ENCODE results near the gene CDCP1.

The CDCP1 gene

GRCh38 chr3:45132568-45133211, 13.5 kb downstream of the CDCP1 start:
- peaks cover 7% of the 10 kb centered on the region for H3K4me1 ChIP-seq (ENCODE audit: insufficient read depth, low read length)
- H3K36me3 ChIP-seq (ENCODE audit: insufficient read depth, low read length), result no peaks in the 10 kb centered on the region
- no peaks in the 10 kb centered on the region for H3K9me3 ChIP-seq (ENCODE audit: low read length)
- H3K27me3 ChIP-seq (ENCODE audit: control insufficient read depth in 1 of 2, insufficient read depth in 2 of 2, low read length in 2 of 2), result no peaks in the 10 kb centered on the region
- no peak overlapping the region for H3K4me3 ChIP-seq (ENCODE audit: low read depth in 1 of 2, low read length in 2 of 2)
- H3K27ac ChIP-seq (ENCODE audit: low read depth, low read length), result no peak overlapping the region
- no peak overlapping the region for H3K9ac ChIP-seq (ENCODE audit: low read length)

DNA sequence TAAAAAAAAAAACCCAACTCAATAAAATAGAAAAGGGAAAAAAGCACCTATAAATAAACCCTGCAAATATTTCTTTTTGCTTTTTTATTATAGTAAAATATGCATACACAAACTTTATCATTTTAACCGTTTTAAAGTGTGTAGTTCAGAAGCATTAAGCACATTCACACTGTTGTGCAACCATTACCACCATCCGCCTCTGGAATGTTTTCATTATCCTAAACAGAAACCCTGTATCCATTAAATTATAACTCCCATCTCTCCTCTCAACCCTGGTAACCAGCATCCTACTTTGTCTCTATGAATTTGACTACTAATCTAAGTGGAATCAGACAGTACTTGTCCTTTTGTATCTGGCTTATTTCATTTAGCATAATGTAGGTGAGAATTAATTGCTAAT, 15.0 kb downstream of the CDCP1 start:
- Histone ChIP-seq H3K27ac (ENCODE audit: low read depth, low read length) (no peak overlapping the region), H3K4me1 (ENCODE audit: insufficient read depth, low read length) (peaks cover 7% of the 10 kb centered on the region), H3K9ac (ENCODE audit: low read length) (no peak overlapping the region), H3K4me3 (ENCODE audit: low read depth in 1 of 2, low read length in 2 of 2) (no peak overlapping the region), H3K9me3 (ENCODE audit: low read length) (no peaks in the 10 kb centered on the region), H3K36me3 (ENCODE audit: insufficient read depth, low read length) (no peaks in the 10 kb centered on the region), H3K27me3 (ENCODE audit: control insufficient read depth in 1 of 2, insufficient read depth in 2 of 2, low read length in 2 of 2) (no peaks in the 10 kb centered on the region)

- Histone ChIP-seq H3K9me3 (ENCODE audit: low read length) (no peaks in the 10 kb centered on the region), H3K4me1 (ENCODE audit: insufficient read depth, low read length) (peaks cover 7% of the 10 kb centered on the region), H3K9ac (ENCODE audit: low read length) (no peak overlapping the region), H3K27ac (ENCODE audit: low read depth, low read length) (no peak overlapping the region), H3K4me3 (ENCODE audit: low read depth in 1 of 2, low read length in 2 of 2) (no peak overlapping the region), H3K36me3 (ENCODE audit: insufficient read depth, low read length) (no peaks in the 10 kb centered on the region), H3K27me3 (ENCODE audit: control insufficient read depth in 1 of 2, insufficient read depth in 2 of 2, low read length in 2 of 2) (no peaks in the 10 kb centered on the region)
These were observed 15.7 kb downstream of the CDCP1 start for GRCh38 chr3:45130476-45130875.

DNA sequence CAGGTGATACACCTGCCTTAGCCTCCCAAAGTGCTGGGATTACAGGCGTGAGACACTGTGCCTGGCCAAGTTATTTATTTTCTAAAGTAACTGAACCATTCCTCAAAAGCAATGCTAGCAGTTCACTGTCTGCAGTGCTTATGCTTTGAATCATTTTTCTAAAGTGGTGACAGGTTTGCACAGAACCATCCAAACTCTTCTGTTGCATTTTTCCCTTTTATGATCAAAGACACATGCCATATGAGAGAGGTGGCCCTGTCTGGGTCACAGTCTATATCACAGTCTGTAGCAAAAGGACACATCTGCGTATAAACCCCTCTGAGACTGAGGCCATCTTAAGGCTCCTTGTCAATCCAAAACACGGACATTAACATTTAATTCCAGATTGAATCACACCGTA, 17.2 kb downstream of the CDCP1 start:
- Histone ChIP-seq H3K9me3 (ENCODE audit: low read length) (no peaks in the 10 kb centered on the region), H3K4me3 (ENCODE audit: low read depth in 1 of 2, low read length in 2 of 2) (no peak overlapping the region), H3K36me3 (ENCODE audit: insufficient read depth, low read length) (no peaks in the 10 kb centered on the region), H3K4me1 (ENCODE audit: insufficient read depth, low read length) (peaks cover 13% of the 10 kb centered on the region), H3K9ac (ENCODE audit: low read length) (no peak overlapping the region), H3K27ac (ENCODE audit: low read depth, low read length) (no peak overlapping the region), H3K27me3 (ENCODE audit: control insufficient read depth in 1 of 2, insufficient read depth in 2 of 2, low read length in 2 of 2) (no peaks in the 10 kb centered on the region)

DNA sequence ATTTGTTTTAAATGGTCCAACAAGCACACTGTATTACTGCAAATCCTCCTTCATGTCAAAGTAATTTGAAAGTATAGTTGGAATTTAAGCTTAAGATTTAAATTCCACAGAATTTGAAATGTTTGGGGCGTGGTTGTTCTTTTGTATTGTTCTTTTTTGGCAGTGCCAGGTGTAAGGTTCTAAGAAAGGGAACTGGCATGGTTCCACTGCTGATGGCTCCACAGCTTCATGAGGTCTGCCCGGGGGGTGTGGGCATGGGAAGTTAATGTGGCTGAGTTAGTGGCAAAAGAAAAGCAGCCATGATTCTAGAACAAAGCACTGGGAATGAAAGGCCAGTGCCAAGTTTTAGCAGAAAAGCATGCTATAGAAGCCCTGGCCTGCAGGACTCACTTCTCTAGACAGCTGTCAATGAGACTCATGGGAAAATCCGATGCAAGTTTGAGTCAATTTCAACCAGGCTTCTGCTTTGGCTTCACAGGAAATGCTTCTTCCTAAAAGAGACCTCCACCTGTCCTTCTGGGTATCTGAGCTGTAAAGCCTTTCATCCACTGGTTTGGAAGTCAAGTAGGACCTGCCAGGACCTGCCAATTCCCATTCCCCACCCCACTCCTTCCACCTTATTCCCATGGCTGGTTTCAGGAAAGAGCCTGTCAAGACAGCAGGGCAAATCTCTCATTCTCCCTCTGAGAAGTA, 18.9 kb downstream of the CDCP1 start:
- Histone ChIP-seq H3K36me3 (ENCODE audit: insufficient read depth, low read length) (no peaks in the 10 kb centered on the region), H3K9ac (ENCODE audit: low read length) (no peak overlapping the region), H3K4me1 (ENCODE audit: insufficient read depth, low read length) (peaks cover 22% of the 10 kb centered on the region), H3K27ac (ENCODE audit: low read depth, low read length) (no peak overlapping the region), H3K9me3 (ENCODE audit: low read length) (no peaks in the 10 kb centered on the region), H3K4me3 (ENCODE audit: low read depth in 1 of 2, low read length in 2 of 2) (no peak overlapping the region), H3K27me3 (ENCODE audit: control insufficient read depth in 1 of 2, insufficient read depth in 2 of 2, low read length in 2 of 2) (no peaks in the 10 kb centered on the region)

GRCh38 chr3:45126730-45127129, 19.4 kb downstream of the CDCP1 start:
- no peaks in the 10 kb centered on the region for H3K36me3 ChIP-seq (ENCODE audit: insufficient read depth, low read length)
- H3K4me3 ChIP-seq (ENCODE audit: low read depth in 1 of 2, low read length in 2 of 2), result no peak overlapping the region
- H3K4me1 ChIP-seq (ENCODE audit: insufficient read depth, low read length), result peaks cover 20% of the 10 kb centered on the region
- no peak overlapping the region for H3K9ac ChIP-seq (ENCODE audit: low read length)
- no peak overlapping the region for H3K27ac ChIP-seq (ENCODE audit: low read depth, low read length)
- no peaks in the 10 kb centered on the region for H3K9me3 ChIP-seq (ENCODE audit: low read length)
- no peaks in the 10 kb centered on the region for H3K27me3 ChIP-seq (ENCODE audit: control insufficient read depth in 1 of 2, insufficient read depth in 2 of 2, low read length in 2 of 2)

- no peaks in the 10 kb centered on the region for H3K27me3 ChIP-seq (ENCODE audit: control insufficient read depth in 1 of 2, insufficient read depth in 2 of 2, low read length in 2 of 2)
- no peak overlapping the region for H3K9ac ChIP-seq (ENCODE audit: low read length)
- H3K4me1 ChIP-seq (ENCODE audit: insufficient read depth, low read length), result peaks cover 25% of the 10 kb centered on the region
- no peaks in the 10 kb centered on the region for H3K9me3 ChIP-seq (ENCODE audit: low read length)
- no peak overlapping the region for H3K27ac ChIP-seq (ENCODE audit: low read depth, low read length)
- no peak overlapping the region for H3K4me3 ChIP-seq (ENCODE audit: low read depth in 1 of 2, low read length in 2 of 2)
- no peaks in the 10 kb centered on the region for H3K36me3 ChIP-seq (ENCODE audit: insufficient read depth, low read length)
These were observed 20.6 kb downstream of the CDCP1 start for GRCh38 chr3:45125550-45126026.

- Histone ChIP-seq H3K27ac (ENCODE audit: low read depth, low read length) (no peak overlapping the region), H3K9ac (ENCODE audit: low read length) (no peak overlapping the region), H3K36me3 (ENCODE audit: insufficient read depth, low read length) (no peaks in the 10 kb centered on the region), H3K4me1 (ENCODE audit: insufficient read depth, low read length) (peaks cover 25% of the 10 kb centered on the region), H3K27me3 (ENCODE audit: control insufficient read depth in 1 of 2, insufficient read depth in 2 of 2, low read length in 2 of 2) (no peaks in the 10 kb centered on the region), H3K4me3 (ENCODE audit: low read depth in 1 of 2, low read length in 2 of 2) (no peak overlapping the region), H3K9me3 (ENCODE audit: low read length) (no peaks in the 10 kb centered on the region)
These were observed 21.2 kb downstream of the CDCP1 start for GRCh38 chr3:45124956-45125355.

- H3K27ac ChIP-seq (ENCODE audit: low read depth, low read length), result no peak overlapping the region
- H3K4me1 ChIP-seq (ENCODE audit: insufficient read depth, low read length), result peaks cover 25% of the 10 kb centered on the region
- H3K4me3 ChIP-seq (ENCODE audit: low read depth in 1 of 2, low read length in 2 of 2), result no peak overlapping the region
- no peaks in the 10 kb centered on the region for H3K27me3 ChIP-seq (ENCODE audit: control insufficient read depth in 1 of 2, insufficient read depth in 2 of 2, low read length in 2 of 2)
- no peaks in the 10 kb centered on the region for H3K36me3 ChIP-seq (ENCODE audit: insufficient read depth, low read length)
- no peak overlapping the region for H3K9ac ChIP-seq (ENCODE audit: low read length)
- H3K9me3 ChIP-seq (ENCODE audit: low read length), result no peaks in the 10 kb centered on the region
These were observed 21.8 kb downstream of the CDCP1 start for GRCh38 chr3:45124352-45124751.

DNA sequence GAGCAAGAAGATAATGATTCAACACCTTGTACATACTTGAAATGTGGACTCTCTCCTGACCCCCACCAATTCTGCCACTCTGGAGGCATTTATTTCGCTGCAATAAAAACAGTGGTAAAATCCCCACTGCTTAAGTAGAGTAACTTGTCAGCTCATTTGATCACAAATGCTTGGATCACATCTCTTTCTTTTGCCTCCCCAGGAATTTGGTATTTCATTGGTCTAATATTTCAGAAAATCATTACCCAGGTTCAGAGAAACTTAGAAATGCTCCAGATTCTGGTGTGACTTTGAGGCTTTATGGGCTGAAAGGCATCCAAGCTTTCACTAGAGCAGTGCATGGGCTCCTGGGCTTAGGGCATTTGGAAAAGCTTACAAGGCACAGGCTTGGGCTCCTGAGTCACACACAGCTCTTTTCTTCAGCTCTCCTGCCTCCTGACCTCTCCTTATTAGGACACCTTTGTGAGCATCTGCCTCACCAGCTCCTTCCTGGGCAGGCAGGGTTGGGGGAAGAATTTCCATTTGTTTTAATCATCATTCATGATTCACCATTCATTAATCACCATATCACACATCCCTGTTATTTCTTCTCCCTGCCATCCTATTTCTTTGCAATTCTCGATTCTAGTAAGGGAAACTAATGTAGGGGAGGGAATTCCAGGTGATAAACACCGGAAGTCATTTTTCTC, 22.5 kb downstream of the CDCP1 start:
- Histone ChIP-seq H3K9me3 (ENCODE audit: low read length) (no peaks in the 10 kb centered on the region), H3K36me3 (ENCODE audit: insufficient read depth, low read length) (no peaks in the 10 kb centered on the region), H3K4me3 (ENCODE audit: low read depth in 1 of 2, low read length in 2 of 2) (no peak overlapping the region), H3K9ac (ENCODE audit: low read length) (no peak overlapping the region), H3K27ac (ENCODE audit: low read depth, low read length) (no peak overlapping the region), H3K4me1 (ENCODE audit: insufficient read depth, low read length) (peaks cover 25% of the 10 kb centered on the region), H3K27me3 (ENCODE audit: control insufficient read depth in 1 of 2, insufficient read depth in 2 of 2, low read length in 2 of 2) (no peaks in the 10 kb centered on the region)

- Histone ChIP-seq H3K4me1 (ENCODE audit: insufficient read depth, low read length) (peaks cover 25% of the 10 kb centered on the region), H3K9me3 (ENCODE audit: low read length) (no peaks in the 10 kb centered on the region), H3K27me3 (ENCODE audit: control insufficient read depth in 1 of 2, insufficient read depth in 2 of 2, low read length in 2 of 2) (no peaks in the 10 kb centered on the region), H3K9ac (ENCODE audit: low read length) (no peak overlapping the region), H3K36me3 (ENCODE audit: insufficient read depth, low read length) (no peaks in the 10 kb centered on the region), H3K27ac (ENCODE audit: low read depth, low read length) (no peak overlapping the region), H3K4me3 (ENCODE audit: low read depth in 1 of 2, low read length in 2 of 2) (no peak overlapping the region)
These were observed 23.1 kb downstream of the CDCP1 start for GRCh38 chr3:45123030-45123429.

All from muscle layer of colon (tissue), 2 donors.